ENCODE results near the gene RAI1. TPM values are rescaled to one million over a fixed set of nuclear protein-coding genes. Genes with fewer than 3 reads are reported as not detected.

The RAI1 gene
- total and polyA plus RNA-seq, 10 of the 15 experiments (the other 5 are each of a cell fraction or from before 2014, with no cell fraction given): 0.66 to 37.7 (median 6.0) TPM

- TF ChIP-seq RB1 (IDR thresholded peaks at IDR 0.05; ENCODE audit: borderline replicate concordance) (no peak), KDM1A (IDR thresholded peaks at IDR 0.05; ENCODE audit: borderline replicate concordance) (no peak), KAT2A (conservative IDR thresholded peaks at IDR 0.05; ENCODE audit: control insufficient read depth, low read depth, low read length) (no peak), SIX5 (IDR thresholded peaks at IDR 0.05; ENCODE audit: low read depth, low read length, severe bottlenecking) (no peak), ATF7 (IDR thresholded peaks at IDR 0.05; ENCODE audit: low read depth) (no peak)
- TF ChIP-seq, protein P1, sequence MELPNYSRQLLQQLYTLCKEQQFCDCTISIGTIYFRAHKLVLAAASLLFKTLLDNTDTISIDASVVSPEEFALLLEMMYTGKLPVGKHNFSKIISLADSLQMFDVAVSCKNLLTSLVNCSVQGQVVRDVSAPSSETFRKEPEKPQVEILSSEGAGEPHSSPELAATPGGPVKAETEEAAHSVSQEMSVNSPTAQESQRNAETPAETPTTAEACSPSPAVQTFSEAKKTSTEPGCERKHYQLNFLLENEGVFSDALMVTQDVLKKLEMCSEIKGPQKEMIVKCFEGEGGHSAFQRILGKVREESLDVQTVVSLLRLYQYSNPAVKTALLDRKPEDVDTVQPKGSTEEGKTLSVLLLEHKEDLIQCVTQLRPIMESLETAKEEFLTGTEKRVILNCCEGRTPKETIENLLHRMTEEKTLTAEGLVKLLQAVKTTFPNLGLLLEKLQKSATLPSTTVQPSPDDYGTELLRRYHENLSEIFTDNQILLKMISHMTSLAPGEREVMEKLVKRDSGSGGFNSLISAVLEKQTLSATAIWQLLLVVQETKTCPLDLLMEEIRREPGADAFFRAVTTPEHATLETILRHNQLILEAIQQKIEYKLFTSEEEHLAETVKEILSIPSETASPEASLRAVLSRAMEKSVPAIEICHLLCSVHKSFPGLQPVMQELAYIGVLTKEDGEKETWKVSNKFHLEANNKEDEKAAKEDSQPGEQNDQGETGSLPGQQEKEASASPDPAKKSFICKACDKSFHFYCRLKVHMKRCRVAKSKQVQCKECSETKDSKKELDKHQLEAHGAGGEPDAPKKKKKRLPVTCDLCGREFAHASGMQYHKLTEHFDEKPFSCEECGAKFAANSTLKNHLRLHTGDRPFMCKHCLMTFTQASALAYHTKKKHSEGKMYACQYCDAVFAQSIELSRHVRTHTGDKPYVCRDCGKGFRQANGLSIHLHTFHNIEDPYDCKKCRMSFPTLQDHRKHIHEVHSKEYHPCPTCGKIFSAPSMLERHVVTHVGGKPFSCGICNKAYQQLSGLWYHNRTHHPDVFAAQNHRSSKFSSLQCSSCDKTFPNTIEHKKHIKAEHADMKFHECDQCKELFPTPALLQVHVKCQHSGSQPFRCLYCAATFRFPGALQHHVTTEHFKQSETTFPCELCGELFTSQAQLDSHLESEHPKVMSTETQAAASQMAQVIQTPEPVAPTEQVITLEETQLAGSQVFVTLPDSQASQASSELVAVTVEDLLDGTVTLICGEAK (IDR thresholded peaks at IDR 0.05; ENCODE audit: borderline replicate concordance): no peak
Observed at GRCh38 chr17:17827826-17828621, 146.8 kb downstream of the RAI1 start (continued).

- peaks cover 5% of the 10 kb centered on the region for H3K79me2 ChIP-seq (ENCODE audit: control insufficient read depth, insufficient read depth, low read length)
- ChIA-PET POLR2A (no interaction called here), RAD21 (ENCODE audit: unreplicated experiment) (no interaction called here), SMC1A (ENCODE audit: uncharacterized antibody, unreplicated experiment) (interaction anchor here (1.3 kb wide), 1 partner anchor 31 kb away, joined by 3 read pairs; no protein-coding TSS in a partner anchor), CTCF (interaction anchor here (1.4 kb wide), 1 partner anchor 11 kb away, joined by 4 read pairs; no protein-coding TSS in a partner anchor)
- H3K36me3 ChIP-seq (ENCODE audit: control insufficient read depth in 2 of 2, insufficient read depth in 2 of 2, low read length in 1 of 2): no peaks in the 10 kb centered on the region
- no TSS peak for BruUV-seq (replicated peaks)
- in situ Hi-C loops (cut with MboI) (no loop called here), intact Hi-C loops (cut with micrococcal nuclease; ENCODE audit: unreplicated experiment) (loop anchor here (10.0 kb wide), 1 partner anchor 845 kb away; no protein-coding TSS in a partner anchor)
- no peak overlapping the region for H3K27ac ChIP-seq (ENCODE audit: control insufficient read depth, insufficient read depth)
- no peak overlapping the region for H3K9ac ChIP-seq (ENCODE audit: control insufficient read depth, insufficient read depth, low read length)
- H3K4me3 ChIP-seq: no peak overlapping the region
- FAIRE-seq (no peak), ATAC-seq (no peak), DNase-seq (ENCODE audit: low read depth, low spot score) (no peak)
- no peak overlapping the region for H3K4me2 ChIP-seq (ENCODE audit: control insufficient read depth, insufficient read depth)
- H2AFZ ChIP-seq (ENCODE audit: control insufficient read depth, low read depth, low read length): no peak overlapping the region
- no peak for TF ChIP-seq ATF3 (IDR thresholded peaks at IDR 0.05; ENCODE audit: borderline replicate concordance, extremely low read depth, low read depth, low read length)
- TF ChIP-seq, protein P2, sequence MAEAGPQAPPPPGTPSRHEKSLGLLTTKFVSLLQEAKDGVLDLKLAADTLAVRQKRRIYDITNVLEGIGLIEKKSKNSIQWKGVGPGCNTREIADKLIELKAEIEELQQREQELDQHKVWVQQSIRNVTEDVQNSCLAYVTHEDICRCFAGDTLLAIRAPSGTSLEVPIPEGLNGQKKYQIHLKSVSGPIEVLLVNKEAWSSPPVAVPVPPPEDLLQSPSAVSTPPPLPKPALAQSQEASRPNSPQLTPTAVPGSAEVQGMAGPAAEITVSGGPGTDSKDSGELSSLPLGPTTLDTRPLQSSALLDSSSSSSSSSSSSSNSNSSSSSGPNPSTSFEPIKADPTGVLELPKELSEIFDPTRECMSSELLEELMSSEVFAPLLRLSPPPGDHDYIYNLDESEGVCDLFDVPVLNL (IDR thresholded peaks at IDR 0.05; ENCODE audit: low read depth, low read length): no peak
- 100% methylated on average over 2 of the region's 2 CpGs for WGBS (ENCODE audit: insufficient coverage, insufficient replicate concordance, low lambda C conversion rate, missing lambda C conversion rate)
- H3K27me3 ChIP-seq (replicated peaks in 1 of 2; ENCODE audit: control insufficient read depth in 2 of 2, insufficient read depth in 2 of 2, low read length in 1 of 2): no peaks in the 10 kb centered on the region
- H3K4me1 ChIP-seq (ENCODE audit: control insufficient read depth, insufficient read depth, low read length): peaks cover 21% of the 10 kb centered on the region
- no peaks in the 10 kb centered on the region for H3K9me3 ChIP-seq (replicated peaks; ENCODE audit: control insufficient read depth, insufficient read depth, low read length)
- no peaks in the 10 kb centered on the region for H4K20me1 ChIP-seq (ENCODE audit: control insufficient read depth, insufficient read depth)
Observed at GRCh38 chr17:17830269-17830567, 149.0 kb downstream of the RAI1 start.
